SK-N-SH treated with all-trans-retinoic acid at 6 μM for 48 hours (cell line): Measurements from ENCODE around the gene ST6GALNAC1.
"Not testable (repeated sequence)": the region's sequence is repeated elsewhere in the genome, so short reads cannot be mapped to it uniquely, and the experiment has no call there.

Source experiments
- ATAC-seq: fragments of 200-7000 bp; cut with Tn5 transposase; 3 replicates; pipeline ENCODE4 v1.9.1; 2020; ENCODE audit warnings: mild to moderate bottlenecking, moderate library complexity
- ARNTL ChIP-seq: fragments of 450-650 bp; formaldehyde crosslinking; IDR thresholded peaks from 2 replicates; pipeline ENCODE4 v1.5.0; 2020; ENCODE audit warnings: low read depth, mild to moderate bottlenecking, moderate library complexity, borderline replicate concordance
- CREB5 ChIP-seq: fragments of 250-450 bp; sonication (Bioruptor Pico); IDR thresholded peaks from 2 replicates; pipeline ENCODE4 v1.5.1; 2020; ENCODE audit warnings: low read depth, mild to moderate bottlenecking, moderate library complexity
- CSDC2 ChIP-seq: fragments of 250-450 bp; sonication (Bioruptor Pico); IDR thresholded peaks from 2 replicates; pipeline ENCODE4 v1.5.0; 2020; ENCODE audit warnings: mild to moderate bottlenecking, moderate library complexity
- CSRNP3 ChIP-seq: fragments of 250-450 bp; sonication (Bioruptor Pico); IDR thresholded peaks from 2 replicates; pipeline ENCODE4 v1.5.1; 2021; ENCODE audit warnings: mild to moderate bottlenecking, moderate library complexity
- ESRRG ChIP-seq: fragments of 250-450 bp; sonication (Bioruptor Pico); IDR thresholded peaks from 2 replicates; pipeline ENCODE4 v1.6.1; 2021; ENCODE audit warnings: mild to moderate bottlenecking
- GLIS3 ChIP-seq: fragments of 250-450 bp; sonication (Bioruptor Pico); IDR thresholded peaks from 2 replicates; pipeline ENCODE4 v1.5.0; 2020; ENCODE audit warnings: mild to moderate bottlenecking, moderate library complexity
- ISL1 ChIP-seq: fragments of 250-450 bp; sonication (Bioruptor Pico); IDR thresholded peaks from 2 replicates; pipeline ENCODE4 v2.1.2; 2022; ENCODE audit warnings: mild to moderate bottlenecking, moderate library complexity
- OSR1 ChIP-seq: fragments of 250-450 bp; sonication (Bioruptor Pico); IDR thresholded peaks from 2 replicates; pipeline ENCODE4 v1.8.0; 2022; ENCODE audit warnings: moderate library complexity, mild to moderate bottlenecking, inconsistent platforms
- POU6F1 ChIP-seq: fragments of 250-450 bp; sonication (Bioruptor Pico); IDR thresholded peaks from 2 replicates; pipeline ENCODE4 v1.8.0; 2021; ENCODE audit warnings: low read depth, mild to moderate bottlenecking, moderate library complexity, borderline replicate concordance
- RARB ChIP-seq: fragments of 250-450 bp; sonication (Bioruptor Pico); IDR thresholded peaks from 2 replicates; pipeline ENCODE4 v1.8.0; 2021; ENCODE audit warnings: mild to moderate bottlenecking, moderate library complexity
- SNAI2 ChIP-seq: fragments of 250-450 bp; sonication (Bioruptor Pico); IDR thresholded peaks from 2 replicates; pipeline ENCODE4 v1.5.0; 2020; ENCODE audit warnings: mild to moderate bottlenecking, moderate library complexity
- ZC3H10 ChIP-seq: fragments of 250-450 bp; sonication (Bioruptor Pico); IDR thresholded peaks from 2 replicates; pipeline ENCODE4 v1.5.1; 2021; ENCODE audit warnings: mild to moderate bottlenecking, moderate library complexity
- ZFP3 ChIP-seq: fragments of 250-450 bp; sonication (Bioruptor Pico); IDR thresholded peaks from 2 replicates; pipeline ENCODE4 v1.5.0; 2020; ENCODE audit warnings: mild to moderate bottlenecking, moderate library complexity
- ZFP30 ChIP-seq: fragments of 450-650 bp; formaldehyde crosslinking; IDR thresholded peaks from 2 replicates; pipeline ENCODE4 v1.5.0; 2022; ENCODE audit warnings: mild to moderate bottlenecking, moderate library complexity
- ZNF565 ChIP-seq: fragments of 450-650 bp; formaldehyde crosslinking; conservative IDR thresholded peaks from 2 replicates; pipeline ENCODE4 v1.5.0; 2020; ENCODE audit warnings: low read depth, mild to moderate bottlenecking, moderate library complexity
- ZNF70 ChIP-seq: fragments of 450-650 bp; formaldehyde crosslinking; IDR thresholded peaks from 2 replicates; pipeline ENCODE4 v1.5.0; 2020; ENCODE audit warnings: mild to moderate bottlenecking, moderate library complexity
- ZNF8 ChIP-seq: fragments of 450-650 bp; formaldehyde crosslinking; IDR thresholded peaks from 2 replicates; pipeline ENCODE4 v1.5.0; 2020; ENCODE audit warnings: mild to moderate bottlenecking, moderate library complexity
- TF ChIP-seq, protein P1 (sequence below): fragments of 250-450 bp; sonication (Bioruptor Pico); IDR thresholded peaks from 2 replicates; pipeline ENCODE4 v1.5.0; 2020; ENCODE audit warnings: mild to moderate bottlenecking, moderate library complexity

Gene ST6GALNAC1

GRCh38 chr17:76611758-76612157, 31.8 kb downstream of the ST6GALNAC1 start (continued):
- TF ChIP-seq ESRRG (no peak), ZNF70 (CRISPR knock-in tag) (no peak)

- ATAC-seq, result not testable (repeated sequence)
Measured at GRCh38 chr17:76611080-76611749, 32.3 kb downstream of the ST6GALNAC1 start.

- ATAC-seq, result not testable (repeated sequence)
Measured at GRCh38 chr17:76606685-76607084, 36.9 kb downstream of the ST6GALNAC1 start.

DNA sequence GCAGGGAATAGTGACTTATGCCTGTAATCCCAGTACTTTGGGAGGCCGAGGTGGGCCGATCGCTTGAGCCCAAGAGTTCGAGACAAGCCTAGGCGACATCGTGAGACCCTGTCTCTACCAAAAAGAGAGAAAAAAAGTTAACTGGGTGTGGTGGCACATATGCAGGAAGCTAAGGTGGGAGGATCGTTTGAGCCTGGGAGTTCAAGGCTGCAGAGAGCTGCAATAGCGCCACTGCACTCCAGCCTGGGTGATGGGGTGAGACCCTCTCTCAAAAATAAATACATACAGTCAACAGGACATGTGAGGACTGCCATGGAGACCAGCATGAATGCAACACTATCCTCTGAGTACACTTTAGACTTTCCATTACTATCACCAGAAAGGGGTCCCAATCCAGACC, 42.5 kb downstream of the ST6GALNAC1 start:
- TF ChIP-seq ZNF565 (CRISPR knock-in tag), result no peak
- ATAC-seq, result no peak

GRCh38 chr17:76599694-76600460, 43.7 kb downstream of the ST6GALNAC1 start:
- TF ChIP-seq ISL1 (CRISPR knock-in tag) (no peak), CREB5 (CRISPR knock-in tag) (no peak), CSDC2 (CRISPR knock-in tag) (no peak), POU6F1 (CRISPR knock-in tag) (no peak), OSR1 (CRISPR knock-in tag) (no peak), ZNF565 (CRISPR knock-in tag) (no peak), ZC3H10 (CRISPR knock-in tag) (no peak), CSRNP3 (CRISPR knock-in tag) (no peak), GLIS3 (CRISPR knock-in tag) (no peak), ZNF8 (CRISPR knock-in tag) (no peak), ZFP3 (CRISPR knock-in tag) (no peak), SNAI2 (no peak), ZFP30 (CRISPR knock-in tag) (no peak), RARB (no peak), ARNTL (CRISPR knock-in tag) (no peak), ZNF70 (CRISPR knock-in tag) (no peak), ESRRG (no peak)
- TF ChIP-seq, protein P1, sequence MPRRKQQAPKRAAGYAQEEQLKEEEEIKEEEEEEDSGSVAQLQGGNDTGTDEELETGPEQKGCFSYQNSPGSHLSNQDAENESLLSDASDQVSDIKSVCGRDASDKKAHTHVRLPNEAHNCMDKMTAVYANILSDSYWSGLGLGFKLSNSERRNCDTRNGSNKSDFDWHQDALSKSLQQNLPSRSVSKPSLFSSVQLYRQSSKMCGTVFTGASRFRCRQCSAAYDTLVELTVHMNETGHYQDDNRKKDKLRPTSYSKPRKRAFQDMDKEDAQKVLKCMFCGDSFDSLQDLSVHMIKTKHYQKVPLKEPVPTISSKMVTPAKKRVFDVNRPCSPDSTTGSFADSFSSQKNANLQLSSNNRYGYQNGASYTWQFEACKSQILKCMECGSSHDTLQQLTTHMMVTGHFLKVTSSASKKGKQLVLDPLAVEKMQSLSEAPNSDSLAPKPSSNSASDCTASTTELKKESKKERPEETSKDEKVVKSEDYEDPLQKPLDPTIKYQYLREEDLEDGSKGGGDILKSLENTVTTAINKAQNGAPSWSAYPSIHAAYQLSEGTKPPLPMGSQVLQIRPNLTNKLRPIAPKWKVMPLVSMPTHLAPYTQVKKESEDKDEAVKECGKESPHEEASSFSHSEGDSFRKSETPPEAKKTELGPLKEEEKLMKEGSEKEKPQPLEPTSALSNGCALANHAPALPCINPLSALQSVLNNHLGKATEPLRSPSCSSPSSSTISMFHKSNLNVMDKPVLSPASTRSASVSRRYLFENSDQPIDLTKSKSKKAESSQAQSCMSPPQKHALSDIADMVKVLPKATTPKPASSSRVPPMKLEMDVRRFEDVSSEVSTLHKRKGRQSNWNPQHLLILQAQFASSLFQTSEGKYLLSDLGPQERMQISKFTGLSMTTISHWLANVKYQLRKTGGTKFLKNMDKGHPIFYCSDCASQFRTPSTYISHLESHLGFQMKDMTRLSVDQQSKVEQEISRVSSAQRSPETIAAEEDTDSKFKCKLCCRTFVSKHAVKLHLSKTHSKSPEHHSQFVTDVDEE (CRISPR knock-in tag), result no peak
- no peak for ATAC-seq
